ELF-1 (cell line): Measurements from ENCODE around the gene IGSF6.
"Not testable (repeated sequence)": the region's sequence is repeated elsewhere in the genome, so short reads cannot be mapped to it uniquely, and the experiment has no call there.

Source experiments
- DNase-seq: peaks from one replicate; pipeline ENCODE4 v3.0.0-alpha.2; 2016; ENCODE audit warnings: low read depth, low spot score

Gene IGSF6

DNA sequence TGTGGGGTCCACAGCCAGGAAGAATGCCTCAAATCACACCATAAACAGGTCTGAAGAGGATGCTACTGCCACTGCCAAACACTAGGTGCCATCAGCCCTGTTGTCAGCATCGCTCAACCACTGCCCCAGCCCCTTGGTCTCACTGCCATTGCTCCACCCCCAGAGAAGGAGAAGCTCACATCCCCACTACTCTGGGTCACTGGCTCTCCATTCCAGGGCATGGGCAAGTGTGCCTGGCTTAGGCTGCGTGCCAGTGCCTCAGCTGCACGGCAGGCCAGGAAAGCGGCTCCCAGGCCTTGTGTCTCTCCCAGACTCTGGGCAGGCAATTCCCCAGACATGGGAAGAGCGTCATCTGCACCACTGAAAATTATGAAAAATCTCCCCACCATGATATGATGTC lies 1.2 kb upstream of the IGSF6 start:
- DNase-seq: no peak

- DNase-seq: no peak
Observed at GRCh38 chr16:21651515-21651914, 893 bp downstream of the IGSF6 start.

DNA sequence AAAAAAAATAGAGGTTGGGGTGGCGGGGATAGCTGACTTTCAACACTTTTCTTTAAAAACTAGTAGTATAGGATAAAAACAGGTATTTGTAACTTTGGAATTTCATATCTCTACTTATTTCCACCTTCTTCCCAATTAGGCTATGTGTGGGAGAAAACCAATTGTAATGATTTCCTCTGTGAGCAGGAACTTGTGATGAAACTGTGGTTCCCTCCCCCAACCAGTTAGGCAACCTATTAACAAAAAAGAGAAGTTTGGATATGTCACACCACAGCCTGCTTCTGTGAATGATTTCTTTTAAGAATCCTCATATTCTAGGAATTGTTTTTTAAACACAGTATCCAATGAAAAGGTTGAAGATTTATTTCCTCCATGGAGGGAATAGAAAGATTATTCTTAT lies 1.9 kb downstream of the IGSF6 start:
- no peak for DNase-seq

GRCh38 chr16:21649826-21650406 lies 2.5 kb downstream of the IGSF6 start:
- not testable (repeated sequence) for DNase-seq

DNA sequence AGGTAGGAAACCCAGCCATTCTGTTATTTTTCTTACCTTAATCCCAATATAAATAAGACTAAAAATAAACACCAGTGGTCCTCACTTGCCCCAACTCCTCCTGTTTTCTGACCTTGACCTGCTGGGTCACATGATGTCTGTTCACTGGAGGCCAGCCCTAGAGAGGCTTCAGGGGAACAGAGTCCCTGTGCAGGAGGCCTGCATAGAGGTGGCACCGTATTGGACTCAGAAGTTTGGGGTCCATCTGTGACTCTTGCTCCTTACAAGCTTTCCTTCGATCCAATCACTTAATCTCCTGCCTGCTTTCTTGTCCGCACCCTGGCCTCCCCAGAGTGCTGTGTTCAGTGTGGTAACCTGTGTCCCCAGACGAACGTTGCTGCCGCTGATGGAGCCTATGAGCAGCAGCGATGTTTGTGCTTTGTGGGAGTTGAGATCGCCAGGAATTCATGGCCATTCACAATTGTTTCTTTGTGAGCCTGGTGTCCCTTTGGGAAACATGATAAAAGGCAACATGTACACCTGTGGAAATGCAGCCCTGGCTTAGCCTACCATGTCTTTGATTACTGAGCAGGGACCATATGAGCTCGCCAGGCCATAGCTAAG lies 4.7 kb downstream of the IGSF6 start:
- DNase-seq: no peak

GRCh38 chr16:21646721-21647561 lies 5.5 kb downstream of the IGSF6 start:
- DNase-seq: no peak

- no peak for DNase-seq
Observed at GRCh38 chr16:21646091-21646490, 6.3 kb downstream of the IGSF6 start.

DNA sequence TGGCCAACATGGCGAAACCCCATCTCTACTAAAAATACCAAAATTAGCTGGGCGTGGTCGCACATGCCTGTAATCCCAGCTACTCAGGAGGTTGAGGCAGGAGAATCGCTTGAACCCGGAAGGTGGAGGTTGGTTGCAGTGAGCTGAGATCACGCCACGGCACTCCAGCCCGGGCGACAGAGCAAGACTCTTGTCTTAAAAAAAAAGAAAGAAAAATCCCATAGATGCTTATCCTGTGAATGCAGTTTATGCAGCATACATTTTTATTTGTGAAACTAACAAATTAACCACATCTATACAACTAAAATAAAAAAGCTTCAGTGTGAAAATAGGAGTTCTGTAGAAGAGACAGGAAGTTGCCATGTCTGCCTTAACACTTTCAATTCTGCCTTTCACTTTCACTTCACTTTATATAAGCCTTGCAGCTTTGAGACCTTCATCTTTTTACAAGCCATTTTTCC lies 7.1 kb downstream of the IGSF6 start:
- DNase-seq: no peak

DNA sequence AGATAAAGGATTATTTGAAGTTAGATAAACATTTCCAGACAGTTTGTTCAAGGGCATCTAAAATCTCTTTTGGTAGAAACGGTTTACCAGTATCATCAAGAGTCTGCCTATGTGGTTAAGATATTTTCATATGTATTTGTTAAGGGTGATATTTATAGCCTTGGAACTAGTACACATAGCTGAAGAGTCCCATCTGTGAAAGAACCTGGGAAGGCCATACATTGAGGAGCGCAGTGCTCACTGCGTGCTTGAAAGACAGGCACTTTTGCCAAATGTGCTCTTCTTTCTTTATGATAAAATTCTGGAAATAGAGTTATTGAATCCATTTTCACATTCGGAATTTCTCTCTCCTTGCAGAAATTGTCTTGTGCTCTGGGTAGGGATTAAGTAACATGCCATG lies 7.7 kb downstream of the IGSF6 start:
- no peak for DNase-seq

GRCh38 chr16:21643785-21644184 lies 8.6 kb downstream of the IGSF6 start:
- DNase-seq: no peak

DNA sequence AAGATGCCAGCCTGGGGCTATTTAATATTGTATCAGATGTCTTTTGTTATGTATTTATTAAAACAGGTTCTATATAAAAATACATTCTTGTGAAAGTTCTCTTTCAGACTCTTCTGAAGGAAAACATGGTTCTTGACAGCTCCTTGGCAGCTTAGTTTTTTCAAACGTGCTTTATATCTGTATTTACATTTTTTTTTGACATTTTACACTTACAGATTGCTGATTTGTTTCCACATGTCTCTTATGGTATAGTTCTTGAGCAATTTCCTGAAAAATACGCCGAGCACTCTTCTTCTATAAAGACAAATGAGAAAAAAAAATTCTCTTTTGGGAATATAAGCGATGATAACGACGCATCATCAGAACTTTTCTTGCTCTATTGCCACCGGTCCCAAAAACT lies 9.5 kb downstream of the IGSF6 start:
- no peak for DNase-seq

DNA sequence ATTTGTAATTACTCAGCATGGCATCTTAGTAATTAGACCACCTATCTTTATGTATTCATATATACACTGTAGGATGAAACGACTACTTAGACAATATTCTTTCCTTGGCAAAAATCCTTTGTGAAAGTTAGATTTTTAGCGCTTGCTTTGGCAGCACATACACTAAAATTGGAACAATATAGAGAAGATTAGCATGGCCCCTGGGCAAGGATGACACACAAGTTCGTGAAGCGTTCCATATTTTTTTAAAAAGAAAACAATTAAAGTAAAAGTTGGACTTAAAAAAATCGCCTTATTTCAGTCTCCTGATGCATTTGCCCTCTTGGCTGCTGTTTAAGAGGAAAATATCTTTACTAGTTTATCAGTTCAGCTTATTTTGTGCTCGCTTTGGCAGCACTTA lies 10.5 kb downstream of the IGSF6 start:
- DNase-seq: no peak

- DNase-seq: no peak
Observed at GRCh38 chr16:21639493-21639892, 12.9 kb downstream of the IGSF6 start.

DNA sequence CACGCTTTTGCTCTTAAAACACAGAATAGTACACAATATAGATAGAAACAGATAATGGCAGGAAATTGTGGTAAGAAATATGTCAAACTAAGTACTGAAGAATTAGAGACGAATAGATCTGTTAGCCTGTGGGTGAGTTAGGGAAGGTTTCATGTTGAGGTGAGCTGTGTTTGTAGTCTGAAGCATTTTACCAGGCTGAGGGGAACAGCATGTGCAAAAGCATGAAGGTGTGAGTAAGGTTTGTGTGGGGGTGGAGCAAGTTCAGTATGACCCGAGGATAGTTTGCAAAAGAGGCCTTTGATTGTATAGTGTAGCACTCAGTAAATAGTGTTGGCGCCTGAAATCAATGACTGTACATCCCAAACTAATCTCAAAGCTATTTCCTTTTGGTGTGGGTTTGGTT lies 13.8 kb downstream of the IGSF6 start:
- no peak for DNase-seq

DNA sequence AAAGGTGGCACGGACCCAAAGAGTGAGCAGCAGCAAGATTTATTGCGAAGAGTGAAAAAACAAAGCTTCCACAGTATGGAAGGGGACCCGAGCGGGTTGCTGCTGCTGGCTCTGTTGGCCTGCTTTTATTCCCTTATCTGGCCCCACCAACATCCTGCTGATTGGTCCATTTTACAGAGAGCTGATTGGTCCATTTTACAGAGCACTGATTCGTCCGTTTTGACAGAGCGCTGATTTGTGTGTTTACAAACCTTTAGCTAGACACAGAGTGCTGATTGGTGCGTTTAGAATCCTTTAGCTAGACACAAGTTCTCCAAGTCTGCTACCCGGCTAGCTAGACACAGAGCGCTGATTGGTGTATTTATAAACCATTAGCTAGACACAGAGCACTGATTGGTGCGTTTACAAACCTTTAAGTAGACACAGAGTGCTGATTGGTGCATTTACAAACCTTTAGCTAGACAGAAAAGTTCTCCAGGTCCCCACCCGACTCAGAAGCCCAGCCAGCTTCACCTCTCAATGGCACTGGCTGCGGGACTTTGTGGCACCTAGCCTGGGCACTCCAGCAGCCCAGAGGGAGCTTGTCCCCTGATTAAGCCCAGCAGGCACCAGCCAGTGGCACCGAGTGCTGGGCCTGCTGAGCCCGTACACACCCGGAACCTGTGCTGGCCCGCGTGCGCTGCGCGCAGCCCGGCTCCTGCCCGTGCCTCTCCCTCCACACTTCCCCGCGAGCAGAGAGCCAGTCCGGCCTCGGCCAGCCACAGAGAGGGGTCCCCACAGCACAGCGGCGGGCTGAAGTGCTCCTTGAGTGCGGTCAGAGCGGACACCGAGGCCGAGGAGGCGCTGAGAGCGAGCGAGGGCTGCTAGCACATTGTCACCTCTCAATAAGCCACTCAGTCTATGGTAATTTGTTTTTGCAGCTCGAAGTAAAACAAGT lies 15.1 kb downstream of the IGSF6 start:
- no peak for DNase-seq

GRCh38 chr16:21635694-21636093 lies 16.7 kb downstream of the IGSF6 start:
- DNase-seq: peak; percentile 44

DNA sequence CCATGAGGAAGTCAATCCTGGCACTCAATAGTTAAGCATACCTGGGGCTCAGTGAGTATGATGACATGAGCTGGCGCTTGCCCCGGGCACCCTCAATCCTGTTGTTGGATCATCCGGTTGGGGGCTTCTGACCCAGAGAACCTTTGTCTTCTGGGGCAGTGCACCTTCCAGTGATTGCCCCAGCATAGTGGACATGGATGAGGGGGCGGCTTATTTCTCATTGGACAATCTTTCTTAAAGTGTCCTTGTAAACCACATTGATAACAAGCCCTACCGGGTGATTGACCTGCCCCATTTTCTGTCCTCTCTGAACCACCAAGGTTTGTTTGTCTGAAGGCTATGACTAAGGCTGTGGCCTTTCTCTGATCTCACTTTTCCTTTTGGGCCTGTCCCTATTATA lies 18.2 kb downstream of the IGSF6 start:
- DNase-seq: no peak

DNA sequence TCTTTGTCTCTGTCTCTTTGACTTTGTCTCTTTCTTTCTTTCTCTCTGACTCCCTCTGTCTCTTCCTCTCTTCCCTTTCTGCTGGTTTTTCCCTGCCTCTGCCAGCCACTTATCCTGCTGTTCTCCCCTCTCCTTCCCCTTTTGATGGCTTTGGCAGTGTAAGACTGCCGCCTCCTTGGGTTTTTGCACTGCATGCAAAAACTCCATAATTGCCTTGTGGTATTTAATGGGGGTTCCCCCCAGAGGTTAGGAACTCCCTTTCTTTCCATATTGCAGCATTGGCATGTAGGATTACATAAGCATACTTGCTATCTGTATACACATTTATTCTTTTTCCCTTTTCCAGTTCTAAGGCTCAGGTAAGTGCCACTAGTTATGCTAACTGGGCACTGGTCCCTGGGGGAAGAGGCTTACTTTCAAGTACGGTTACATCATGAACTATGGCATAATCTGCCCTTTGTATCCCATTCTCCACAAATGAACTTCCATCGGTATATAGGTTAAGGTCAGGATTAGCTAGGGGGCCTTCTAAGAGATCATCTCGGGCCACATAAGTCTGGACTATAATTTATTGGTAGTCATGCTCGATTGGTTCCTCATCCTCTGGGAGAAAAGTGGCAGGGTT lies 20.3 kb downstream of the IGSF6 start:
- DNase-seq: not testable (repeated sequence)

- not testable (repeated sequence) for DNase-seq
Observed at GRCh38 chr16:21631376-21631775, 21.0 kb downstream of the IGSF6 start.

- peak; percentile 41 for DNase-seq
Observed at GRCh38 chr16:21630866-21631265, 21.5 kb downstream of the IGSF6 start.
